Endothelial cell of umbilical vein (primary cell): ENCODE results near the gene ITGB8.

Source experiments
- EZH2 ChIP-seq: IDR thresholded peaks from 2 replicates; pipeline ENCODE4 v1.6.1; 2012; ENCODE audit warnings: borderline replicate concordance, low read depth, mild to moderate bottlenecking, moderate library complexity, low read length, inconsistent platforms; ENCODE audit not compliant: severe bottlenecking
- FOS ChIP-seq: IDR thresholded peaks from 2 replicates; pipeline ENCODE4 v1.6.1; 2011; ENCODE audit warnings: mild to moderate bottlenecking, low read length, moderate library complexity, borderline replicate concordance; ENCODE audit not compliant: insufficient read depth
- GATA2 ChIP-seq: IDR thresholded peaks from 2 replicates; pipeline ENCODE4 v1.7.0; 2011; ENCODE audit warnings: low read depth, mild to moderate bottlenecking, moderate library complexity, mixed read lengths, low read length; ENCODE audit not compliant: insufficient read length, insufficient read depth
- JUN ChIP-seq: IDR thresholded peaks from 2 replicates; pipeline ENCODE4 v1.6.1; 2011; ENCODE audit warnings: borderline replicate concordance, low read depth; ENCODE audit not compliant: insufficient read length, insufficient read depth
- MYC ChIP-seq: IDR thresholded peaks from one replicate; pipeline ENCODE4 v1.6.1; 2011; ENCODE audit warnings: mild to moderate bottlenecking, low read depth, low read length
- POLR2A ChIP-seq: IDR thresholded peaks from 2 replicates; pipeline ENCODE4 v1.6.1; 2012; ENCODE audit warnings: low read depth, mild to moderate bottlenecking, control low read depth, low read length
- POLR2AphosphoS5 ChIP-seq: IDR thresholded peaks from 2 replicates; pipeline ENCODE4 v1.6.1; 2012; ENCODE audit warnings: low read depth, mild to moderate bottlenecking, control low read depth, low read length, moderate library complexity; ENCODE audit not compliant: insufficient read depth
- TF ChIP-seq, protein P1 (sequence below), 2 donors: IDR thresholded peaks; 1 replicate in 1 of 2; 2 replicates in 1 of 2; pipeline ENCODE4 v1.5.1; 2011; ENCODE audit warnings: low read length in 2 of 2, mild to moderate bottlenecking in 2 of 2, moderate library complexity in 2 of 2, control low read depth in 1 of 2, inconsistent platforms in 1 of 2, low read depth in 1 of 2; ENCODE audit not compliant: insufficient read depth in 1 of 2; ENCODE audit errors: extremely low read depth in 1 of 2
- TF ChIP-seq, protein P2 (sequence below): IDR thresholded peaks from 2 replicates; pipeline ENCODE4 v1.6.1; 2011; ENCODE audit not compliant: insufficient read depth, insufficient read length

DNA sequence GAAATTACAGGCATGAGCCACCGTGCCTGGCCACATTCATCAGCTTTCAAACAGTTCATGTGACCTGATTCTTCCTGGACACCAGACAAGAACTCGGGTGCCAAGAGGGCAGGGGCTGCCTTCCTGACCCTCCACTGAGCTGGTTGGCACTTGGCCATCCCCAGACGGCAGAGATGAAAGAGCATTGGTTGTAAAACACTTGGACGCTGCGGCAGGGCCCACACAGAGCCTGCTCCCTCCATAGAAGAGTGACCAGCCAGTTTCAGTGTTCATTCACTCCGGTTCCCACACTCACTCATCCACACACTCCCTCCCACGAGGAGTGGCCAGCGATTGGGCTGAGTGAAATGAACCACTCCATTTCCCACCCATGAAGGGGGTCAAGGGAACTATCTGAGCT is 112.3 kb downstream of the ITGB8 start:
- TF ChIP-seq POLR2A (no peak), EZH2 (no peak), GATA2 (no peak), POLR2AphosphoS5 (no peak), JUN (no peak), MYC (no peak), FOS (no peak)
- TF ChIP-seq, protein P1, sequence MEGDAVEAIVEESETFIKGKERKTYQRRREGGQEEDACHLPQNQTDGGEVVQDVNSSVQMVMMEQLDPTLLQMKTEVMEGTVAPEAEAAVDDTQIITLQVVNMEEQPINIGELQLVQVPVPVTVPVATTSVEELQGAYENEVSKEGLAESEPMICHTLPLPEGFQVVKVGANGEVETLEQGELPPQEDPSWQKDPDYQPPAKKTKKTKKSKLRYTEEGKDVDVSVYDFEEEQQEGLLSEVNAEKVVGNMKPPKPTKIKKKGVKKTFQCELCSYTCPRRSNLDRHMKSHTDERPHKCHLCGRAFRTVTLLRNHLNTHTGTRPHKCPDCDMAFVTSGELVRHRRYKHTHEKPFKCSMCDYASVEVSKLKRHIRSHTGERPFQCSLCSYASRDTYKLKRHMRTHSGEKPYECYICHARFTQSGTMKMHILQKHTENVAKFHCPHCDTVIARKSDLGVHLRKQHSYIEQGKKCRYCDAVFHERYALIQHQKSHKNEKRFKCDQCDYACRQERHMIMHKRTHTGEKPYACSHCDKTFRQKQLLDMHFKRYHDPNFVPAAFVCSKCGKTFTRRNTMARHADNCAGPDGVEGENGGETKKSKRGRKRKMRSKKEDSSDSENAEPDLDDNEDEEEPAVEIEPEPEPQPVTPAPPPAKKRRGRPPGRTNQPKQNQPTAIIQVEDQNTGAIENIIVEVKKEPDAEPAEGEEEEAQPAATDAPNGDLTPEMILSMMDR (IDR thresholded peaks at IDR 0.05; ENCODE audit: extremely low read depth in 1 of 2, insufficient read depth in 1 of 2, low read depth in 1 of 2, low read length in 2 of 2): no peak
- TF ChIP-seq, protein P2, sequence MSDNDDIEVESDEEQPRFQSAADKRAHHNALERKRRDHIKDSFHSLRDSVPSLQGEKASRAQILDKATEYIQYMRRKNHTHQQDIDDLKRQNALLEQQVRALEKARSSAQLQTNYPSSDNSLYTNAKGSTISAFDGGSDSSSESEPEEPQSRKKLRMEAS: no peak
